LNCAP (cell line): ENCODE results near the gene GNG4.

ENCODE experiments used
- TF ChIP-seq, protein P1 (sequence below): fragments of 450-650 bp; IDR thresholded peaks from 2 replicates; pipeline ENCODE4 v1.5.1; 2017; ENCODE audit warnings: mild to moderate bottlenecking

GNG4 gene

DNA sequence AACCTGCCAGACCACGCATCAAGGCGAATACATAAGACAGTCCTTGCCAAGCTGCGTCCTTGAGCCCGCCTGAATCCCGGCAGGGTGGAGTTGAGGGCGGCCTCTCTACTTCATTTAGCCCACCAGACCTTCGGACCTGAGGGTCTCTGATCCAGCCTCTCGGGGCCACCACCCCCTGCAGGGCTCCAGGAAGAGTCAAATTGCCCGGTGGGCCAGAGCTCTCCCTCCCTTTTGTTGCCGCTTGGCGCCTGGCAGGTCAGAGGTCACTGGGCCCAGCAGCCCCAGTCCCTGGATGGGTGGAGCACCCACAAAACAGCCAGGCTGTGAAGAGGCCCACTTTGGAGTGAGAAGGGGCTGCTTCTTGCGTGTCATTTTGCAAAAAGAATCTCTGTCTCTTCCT lies 9.0 kb downstream of the GNG4 start:
- TF ChIP-seq, protein P1, sequence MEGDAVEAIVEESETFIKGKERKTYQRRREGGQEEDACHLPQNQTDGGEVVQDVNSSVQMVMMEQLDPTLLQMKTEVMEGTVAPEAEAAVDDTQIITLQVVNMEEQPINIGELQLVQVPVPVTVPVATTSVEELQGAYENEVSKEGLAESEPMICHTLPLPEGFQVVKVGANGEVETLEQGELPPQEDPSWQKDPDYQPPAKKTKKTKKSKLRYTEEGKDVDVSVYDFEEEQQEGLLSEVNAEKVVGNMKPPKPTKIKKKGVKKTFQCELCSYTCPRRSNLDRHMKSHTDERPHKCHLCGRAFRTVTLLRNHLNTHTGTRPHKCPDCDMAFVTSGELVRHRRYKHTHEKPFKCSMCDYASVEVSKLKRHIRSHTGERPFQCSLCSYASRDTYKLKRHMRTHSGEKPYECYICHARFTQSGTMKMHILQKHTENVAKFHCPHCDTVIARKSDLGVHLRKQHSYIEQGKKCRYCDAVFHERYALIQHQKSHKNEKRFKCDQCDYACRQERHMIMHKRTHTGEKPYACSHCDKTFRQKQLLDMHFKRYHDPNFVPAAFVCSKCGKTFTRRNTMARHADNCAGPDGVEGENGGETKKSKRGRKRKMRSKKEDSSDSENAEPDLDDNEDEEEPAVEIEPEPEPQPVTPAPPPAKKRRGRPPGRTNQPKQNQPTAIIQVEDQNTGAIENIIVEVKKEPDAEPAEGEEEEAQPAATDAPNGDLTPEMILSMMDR = no peak

DNA sequence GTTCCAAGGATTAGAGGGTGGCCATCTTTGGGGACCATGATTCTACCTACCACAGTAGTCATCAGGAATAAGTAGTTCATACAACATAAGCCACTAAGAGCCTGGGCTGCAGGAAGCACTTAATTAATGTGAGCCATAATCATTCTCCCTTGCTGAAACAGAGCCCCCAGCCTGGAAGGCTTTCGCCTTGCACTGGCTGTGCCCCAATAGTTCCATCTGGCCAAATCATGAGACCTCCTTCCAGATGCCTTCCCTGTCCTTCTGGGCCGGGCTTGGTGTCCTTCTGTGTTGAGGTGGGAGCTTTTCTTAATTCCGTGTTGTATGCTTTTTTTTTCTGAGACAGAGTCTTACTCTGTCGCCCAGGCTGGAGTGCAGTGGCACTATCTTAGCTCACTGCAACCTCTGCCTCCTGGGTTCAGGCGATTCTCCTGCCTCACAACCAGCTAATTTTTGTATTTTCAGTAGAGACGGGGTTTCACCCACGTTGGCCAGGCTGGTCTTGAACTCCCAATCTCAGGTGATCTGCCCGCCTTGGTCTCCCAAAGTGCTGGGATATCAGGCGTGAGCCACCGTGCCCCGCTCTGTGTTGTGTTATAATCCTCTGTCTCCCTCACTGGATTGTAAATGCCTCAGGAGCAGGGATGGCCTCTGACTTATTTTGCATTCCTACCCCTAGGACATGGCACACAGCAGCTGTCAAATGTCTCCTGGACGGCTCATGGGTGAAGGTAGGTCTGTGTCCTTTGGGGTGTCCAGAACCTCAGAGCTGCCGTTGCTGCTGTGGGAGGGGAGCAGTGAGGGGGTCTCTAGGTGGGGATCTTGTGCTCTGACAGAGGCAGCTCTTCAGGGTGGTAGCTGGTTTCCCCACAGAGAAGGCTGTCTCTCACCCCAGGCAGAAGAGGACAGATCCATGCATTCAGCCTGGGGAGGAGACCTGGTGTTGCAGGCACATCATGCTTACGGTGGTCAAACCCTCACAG lies 10.1 kb downstream of the GNG4 start:
- TF ChIP-seq, protein P1 = no peak

DNA sequence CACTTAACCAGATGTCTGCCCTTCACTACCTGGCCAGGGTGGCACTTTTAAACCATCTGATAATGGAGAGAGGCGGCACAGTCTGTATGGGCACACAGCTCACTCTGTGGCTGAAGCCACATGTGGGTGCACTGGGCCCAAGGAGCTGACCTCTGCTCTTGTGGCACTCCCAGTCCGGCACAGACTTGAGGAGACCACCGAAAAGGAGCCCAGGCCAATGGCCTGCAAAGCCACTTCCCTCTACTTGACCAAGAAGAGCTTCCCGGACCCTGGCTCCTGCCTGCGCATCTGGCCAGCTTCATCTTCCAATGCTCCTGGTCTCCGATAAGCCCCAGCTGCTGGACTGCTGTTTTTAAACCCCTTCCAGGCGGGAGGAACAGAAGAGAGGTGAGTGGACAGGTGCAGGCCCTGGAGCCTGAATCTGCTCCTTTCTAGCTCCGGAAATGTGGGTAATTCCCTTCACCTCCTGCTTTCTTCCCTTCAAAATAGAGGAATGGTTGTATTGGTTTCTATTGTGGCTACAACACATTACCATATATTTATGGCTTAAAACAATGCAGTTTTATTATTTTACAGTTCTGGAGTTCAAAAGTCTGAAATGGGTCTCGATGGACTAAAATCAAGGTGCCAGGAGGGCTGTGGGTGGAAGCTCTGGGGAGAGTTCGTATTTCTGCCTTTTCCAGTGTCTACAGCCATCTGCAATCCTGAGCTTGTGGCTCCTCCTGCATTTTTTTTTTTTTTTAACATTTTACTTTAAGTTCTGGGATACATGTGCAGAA lies 11.6 kb downstream of the GNG4 start:
- TF ChIP-seq, protein P1 = no peak

DNA sequence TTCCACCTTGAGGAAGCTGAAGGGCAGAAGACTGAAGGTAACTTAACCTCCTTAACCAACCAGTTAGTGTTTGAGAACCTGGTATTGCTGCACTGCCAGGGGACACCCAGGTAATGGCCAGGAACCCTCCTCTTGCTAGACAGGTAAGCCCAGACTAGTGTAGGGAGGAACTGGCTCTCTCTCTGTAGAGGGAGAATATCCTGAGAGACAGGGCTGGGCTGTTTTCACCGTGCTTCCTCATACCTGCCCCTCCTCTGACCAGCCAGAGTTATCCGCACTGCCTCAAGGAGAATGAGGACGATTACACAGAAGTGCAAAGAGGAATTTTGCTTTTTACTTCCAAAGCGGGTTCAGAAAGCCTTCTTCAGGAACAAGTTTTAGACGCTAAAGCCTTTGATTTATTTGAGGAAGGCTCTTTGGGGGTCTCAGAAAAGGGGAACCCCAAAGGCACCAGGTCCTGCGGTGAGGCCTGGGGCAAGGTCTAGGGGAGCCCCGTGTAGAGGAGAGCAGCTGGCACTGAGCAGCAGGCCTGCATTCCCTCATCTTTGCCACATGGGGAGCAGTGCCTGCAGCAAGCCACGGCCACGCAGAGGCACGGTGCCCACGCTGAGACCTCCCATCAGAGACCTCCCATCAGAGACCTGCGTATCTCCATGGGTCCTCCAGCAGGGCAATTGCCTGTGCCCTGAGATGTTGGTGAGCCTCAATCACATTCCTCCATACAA lies 13.5 kb downstream of the GNG4 start:
- TF ChIP-seq, protein P1 = no peak

DNA sequence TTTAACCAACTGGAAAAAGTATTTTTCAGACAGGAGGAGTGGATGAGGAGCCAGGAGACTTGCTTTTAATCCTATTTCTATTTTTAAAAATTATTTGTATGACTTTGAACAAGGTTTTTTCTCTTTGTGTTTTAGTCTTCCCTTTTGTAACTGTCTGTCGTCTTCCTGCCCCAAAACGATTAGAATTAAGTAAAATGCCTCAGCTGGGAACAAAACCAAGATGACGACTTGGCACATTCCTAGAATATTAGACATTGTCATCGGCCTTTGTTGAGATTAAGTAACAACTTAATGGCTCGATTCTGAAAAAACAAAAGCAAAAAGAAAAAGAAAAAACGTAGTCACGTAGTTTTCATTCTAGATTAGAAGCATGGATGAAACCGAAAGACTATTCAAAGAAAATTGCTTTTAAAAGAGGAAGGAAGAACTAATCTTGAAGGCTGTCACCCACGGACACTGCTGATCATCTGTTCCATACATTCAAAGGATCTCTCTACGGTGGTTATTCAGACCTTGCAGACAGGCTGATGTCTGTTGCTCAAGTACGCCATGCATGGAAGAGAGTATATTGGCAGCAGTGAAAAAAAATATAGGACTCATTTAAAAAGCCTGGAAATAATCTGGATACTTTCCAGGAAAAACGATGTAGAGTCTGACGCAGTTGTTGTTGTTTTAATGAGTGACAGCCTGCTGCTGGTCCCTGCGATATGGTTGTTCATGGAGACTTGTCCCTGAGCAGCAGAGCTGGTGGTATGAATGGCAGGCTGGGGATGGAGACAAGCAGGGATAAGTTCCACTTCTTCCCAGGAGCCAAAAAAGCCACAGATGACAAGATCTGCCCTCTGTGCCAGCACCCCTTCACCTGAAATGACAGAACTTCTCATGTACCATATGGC lies 16.8 kb downstream of the GNG4 start:
- TF ChIP-seq, protein P1 = no peak

DNA sequence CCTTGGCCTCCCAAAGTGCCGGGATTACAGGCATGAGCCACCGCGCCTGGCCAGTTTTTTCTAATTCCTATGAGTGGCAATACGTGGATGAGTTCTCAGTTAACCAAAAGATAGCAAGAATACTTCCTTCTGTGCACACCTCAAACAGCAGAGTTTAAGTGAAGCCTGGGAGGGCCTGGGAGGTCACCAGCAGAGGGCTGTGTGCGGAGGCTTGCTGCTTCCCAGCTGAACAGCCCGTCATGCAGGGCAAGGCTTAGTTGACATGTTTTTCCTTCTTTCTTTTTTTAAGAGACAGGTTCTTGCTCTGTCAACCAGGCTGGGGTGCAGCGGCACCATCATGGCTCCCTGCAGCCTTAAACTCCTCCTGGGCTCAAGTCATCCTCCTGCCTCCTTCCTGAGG lies 17.8 kb downstream of the GNG4 start:
- TF ChIP-seq, protein P1 = no peak
